ENCODE measurements around the gene EGLN3.

DNA sequence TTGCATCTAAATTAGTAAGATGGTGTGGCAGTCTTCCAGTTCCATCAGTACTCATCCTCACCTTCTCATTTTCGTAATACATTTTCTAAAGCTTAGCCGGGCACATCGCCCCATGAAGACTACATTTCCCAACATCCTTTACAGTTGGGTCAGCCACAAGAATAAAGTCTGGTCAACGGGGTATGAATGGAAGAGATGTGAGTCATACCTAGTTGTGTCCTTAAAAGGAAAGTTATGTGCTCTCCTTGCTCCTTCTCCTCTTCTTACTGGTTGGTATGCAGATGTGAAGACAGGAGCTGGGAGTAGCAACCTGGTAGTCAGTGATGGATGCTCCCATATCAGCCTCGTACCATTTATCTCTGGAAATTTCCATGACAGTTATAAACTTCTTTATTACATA, 35.9 kb upstream of the EGLN3 start:
- TF ChIP-seq, protein P1, sequence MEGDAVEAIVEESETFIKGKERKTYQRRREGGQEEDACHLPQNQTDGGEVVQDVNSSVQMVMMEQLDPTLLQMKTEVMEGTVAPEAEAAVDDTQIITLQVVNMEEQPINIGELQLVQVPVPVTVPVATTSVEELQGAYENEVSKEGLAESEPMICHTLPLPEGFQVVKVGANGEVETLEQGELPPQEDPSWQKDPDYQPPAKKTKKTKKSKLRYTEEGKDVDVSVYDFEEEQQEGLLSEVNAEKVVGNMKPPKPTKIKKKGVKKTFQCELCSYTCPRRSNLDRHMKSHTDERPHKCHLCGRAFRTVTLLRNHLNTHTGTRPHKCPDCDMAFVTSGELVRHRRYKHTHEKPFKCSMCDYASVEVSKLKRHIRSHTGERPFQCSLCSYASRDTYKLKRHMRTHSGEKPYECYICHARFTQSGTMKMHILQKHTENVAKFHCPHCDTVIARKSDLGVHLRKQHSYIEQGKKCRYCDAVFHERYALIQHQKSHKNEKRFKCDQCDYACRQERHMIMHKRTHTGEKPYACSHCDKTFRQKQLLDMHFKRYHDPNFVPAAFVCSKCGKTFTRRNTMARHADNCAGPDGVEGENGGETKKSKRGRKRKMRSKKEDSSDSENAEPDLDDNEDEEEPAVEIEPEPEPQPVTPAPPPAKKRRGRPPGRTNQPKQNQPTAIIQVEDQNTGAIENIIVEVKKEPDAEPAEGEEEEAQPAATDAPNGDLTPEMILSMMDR (IDR thresholded peaks at IDR 0.05) = no peak
- TF ChIP-seq POLR2AphosphoS5 (IDR thresholded peaks at IDR 0.05) = no peak

Data from upper lobe of left lung (tissue), 4 donors.